ENCODE data around the gene SBSN. TPM values are rescaled to one million over a fixed set of nuclear protein-coding genes. Genes with fewer than 3 reads are reported as not detected.

Gene SBSN
- total and polyA plus RNA-seq, 2 donors (not counting 1 experiment from before 2014, with no cell fraction given) = not detected

- no peak overlapping the region for H3K4me3 ChIP-seq (ENCODE audit: control extremely low read depth in 1 of 5, extremely low read depth in 1 of 5, insufficient read depth in 1 of 5, low read depth in 2 of 5, low read length in 4 of 5)
- WGBS (ENCODE audit: insufficient coverage) = 86% methylated on average over 21 of the region's 30 CpGs
- no peak overlapping the region for H3K4me2 ChIP-seq (replicated peaks; ENCODE audit: low read depth, low read length, poor library complexity, severe bottlenecking)
- CTCF ChIA-PET = interaction anchor here (0.6 kb wide), 1 partner anchor 317 kb away, joined by 3 read pairs; no protein-coding TSS in a partner anchor
- Mint-ChIP-seq H3K4me1 (peaks cover 24% of the 10 kb centered on the region), H3K9me3 (ENCODE audit: insufficient read depth) (no peaks in the 10 kb centered on the region), H3K27ac (no peak overlapping the region), H3K4me3 (no peak overlapping the region), H3K27me3 (peaks cover 30% of the 10 kb centered on the region)
- ATAC-seq (ENCODE audit: low read depth) (no peak), DNase-seq (no peak)
- POLR2A ChIA-PET = interaction anchor here (0.5 kb wide), 1 partner anchor 85 kb away, joined by 3 read pairs; no protein-coding TSS in a partner anchor
- peaks cover 0 to 38% (median 8%) of the 10 kb centered on the region in 4 experiments for H3K27me3 ChIP-seq (replicated peaks in 1 of 4; ENCODE audit: control extremely low read depth in 1 of 4, control insufficient read depth in 3 of 4, insufficient read depth in 4 of 4, low read length in 3 of 4)
- no peak for TF ChIP-seq EZH2 (IDR thresholded peaks at IDR 0.05; ENCODE audit: borderline replicate concordance, insufficient read depth, low read depth, low read length, poor library complexity, severe bottlenecking)
- TF ChIP-seq CTCF (IDR thresholded peaks at IDR 0.05) = no peak
- no peaks in the 10 kb centered on the region for H3K36me3 ChIP-seq (replicated peaks in 1 of 2; ENCODE audit: control extremely low read depth in 1 of 2, control insufficient read depth in 1 of 2, extremely low read depth in 1 of 2, insufficient read depth in 2 of 2, low read length in 1 of 2)
- H3K9me3 ChIP-seq (ENCODE audit: control extremely low read depth in 1 of 3, control insufficient read depth in 2 of 3, insufficient read depth in 1 of 3, low read length in 2 of 3) = peaks cover 0 to 14% (median 0%) of the 10 kb centered on the region in 3 donors
- intact Hi-C loops (cut with micrococcal nuclease) = no loop called here
- H3K27ac ChIP-seq (ENCODE audit: low read length in 2 of 2) = no peak overlapping the region
- no peak overlapping the region for H2AFZ ChIP-seq (ENCODE audit: insufficient read depth, low read depth, low read length, poor library complexity, severe bottlenecking)
- peaks cover 23 to 24% of the 10 kb centered on the region in 2 donors for H3K4me1 ChIP-seq (ENCODE audit: control insufficient read depth in 2 of 2, insufficient read depth in 2 of 2, low read length in 2 of 2)
- H4K20me1 ChIP-seq (ENCODE audit: control insufficient read depth, insufficient read depth, low read length, poor library complexity, severe bottlenecking) = no peaks in the 10 kb centered on the region
- H3K9ac ChIP-seq (ENCODE audit: low read length) = no peak overlapping the region
- H3K79me2 ChIP-seq (ENCODE audit: control insufficient read depth, insufficient read depth, low read length) = no peaks in the 10 kb centered on the region
Measured at GRCh38 chr19:35555301-35556005, 27.3 kb upstream of the SBSN start.

GRCh38 chr19:35554076-35554475 lies 26.0 kb upstream of the SBSN start:
- Histone ChIP-seq H3K9me3 (ENCODE audit: control extremely low read depth in 1 of 3, control insufficient read depth in 2 of 3, insufficient read depth in 1 of 3, low read length in 2 of 3) (peaks cover 0 to 13% (median 0%) of the 10 kb centered on the region in 3 donors), H3K79me2 (ENCODE audit: control insufficient read depth, insufficient read depth, low read length) (no peaks in the 10 kb centered on the region), H3K27ac (ENCODE audit: low read length in 2 of 2) (no peak overlapping the region), H4K20me1 (ENCODE audit: control insufficient read depth, insufficient read depth, low read length, poor library complexity, severe bottlenecking) (no peaks in the 10 kb centered on the region), H3K27me3 (replicated peaks in 1 of 4; ENCODE audit: control extremely low read depth in 1 of 4, control insufficient read depth in 3 of 4, insufficient read depth in 4 of 4, low read length in 3 of 4) (peaks cover 0 to 25% (median 6%) of the 10 kb centered on the region in 4 experiments), H3K4me2 (replicated peaks; ENCODE audit: low read depth, low read length, poor library complexity, severe bottlenecking) (no peak overlapping the region), H3K4me1 (ENCODE audit: control insufficient read depth in 2 of 2, insufficient read depth in 2 of 2, low read length in 2 of 2) (peaks cover 16 to 18% of the 10 kb centered on the region in 2 donors), H2AFZ (ENCODE audit: insufficient read depth, low read depth, low read length, poor library complexity, severe bottlenecking) (no peak overlapping the region), H3K9ac (ENCODE audit: low read length) (no peak overlapping the region), H3K36me3 (replicated peaks in 1 of 2; ENCODE audit: control extremely low read depth in 1 of 2, control insufficient read depth in 1 of 2, extremely low read depth in 1 of 2, insufficient read depth in 2 of 2, low read length in 1 of 2) (no peaks in the 10 kb centered on the region), H3K4me3 (ENCODE audit: control extremely low read depth in 1 of 5, extremely low read depth in 1 of 5, insufficient read depth in 1 of 5, low read depth in 2 of 5, low read length in 4 of 5) (no peak overlapping the region)
- Mint-ChIP-seq H3K27ac (no peak overlapping the region), H3K27me3 (peaks cover 19% of the 10 kb centered on the region), H3K4me1 (peaks cover 17% of the 10 kb centered on the region), H3K9me3 (ENCODE audit: insufficient read depth) (no peaks in the 10 kb centered on the region), H3K4me3 (no peak overlapping the region)
- ChIA-PET POLR2A (no interaction called here), CTCF (no interaction called here)
- no peak for DNase-seq
- WGBS (ENCODE audit: insufficient coverage) = 77% methylated on average over 3 of the region's 5 CpGs
- intact Hi-C loops (cut with micrococcal nuclease) = no loop called here
- TF ChIP-seq CTCF (IDR thresholded peaks at IDR 0.05) (no peak), EZH2 (IDR thresholded peaks at IDR 0.05; ENCODE audit: borderline replicate concordance, insufficient read depth, low read depth, low read length, poor library complexity, severe bottlenecking) (no peak)
- ATAC-seq (ENCODE audit: low read depth) = no peak

All from B cell (primary cell).